GM23338 (cell line): ENCODE results near the gene ANKK1. TPM values are rescaled to one million over a fixed set of nuclear protein-coding genes. Genes with fewer than 3 reads are reported as not detected.

Experiments
- ATAC-seq: fragments of 200-7000 bp; cut with Tn5 transposase; 3 replicates; pipeline ENCODE4 v1.9.1; 2020
- DNase-seq: peaks from one replicate; pipeline ENCODE4 v3.0.0-alpha.2; 2015; ENCODE audit warnings: low spot score
- H2AFZ ChIP-seq: fragments of 200-600 bp; sonication (generic); 2 replicates; pipeline ENCODE4 v1.8.0; 2016; ENCODE audit warnings: antibody characterized with exemption, mild to moderate bottlenecking, moderate library complexity
- H3F3A ChIP-seq: fragments of 200-600 bp; sonication (generic); replicated peaks from 2 replicates; pipeline ENCODE4 v1.8.0; 2017; ENCODE audit warnings: antibody characterized with exemption, mixed run types, low read depth
- H3K27ac ChIP-seq: fragments of 200-600 bp; sonication (generic); 2 replicates; pipeline ENCODE4 v1.6.1; 2016; ENCODE audit warnings: low read depth
- H3K27me3 ChIP-seq: fragments of 200-600 bp; sonication (generic); 2 replicates; pipeline ENCODE4 v1.8.0; 2016; ENCODE audit warnings: mild to moderate bottlenecking, mixed run types, moderate library complexity; ENCODE audit not compliant: insufficient read depth
- H3K36me3 ChIP-seq: fragments of 200-600 bp; sonication (generic); 2 replicates; pipeline ENCODE4 v1.8.0; 2016; ENCODE audit warnings: mild to moderate bottlenecking; ENCODE audit not compliant: insufficient read depth
- H3K4me1 ChIP-seq: fragments of 200-600 bp; sonication (generic); 2 replicates; pipeline ENCODE4 v1.8.0; 2016; ENCODE audit warnings: mild to moderate bottlenecking, moderate library complexity; ENCODE audit not compliant: insufficient read depth
- H3K4me2 ChIP-seq: fragments of 200-600 bp; sonication (generic); 2 replicates; pipeline ENCODE4 v1.7.1; 2017; ENCODE audit warnings: mixed run types
- H3K4me3 ChIP-seq: fragments of 200-600 bp; sonication (generic); 2 replicates; pipeline ENCODE4 v1.6.1; 2016; ENCODE audit warnings: mixed run types
- H3K79me2 ChIP-seq: fragments of 200-600 bp; sonication (generic); replicated peaks from 2 replicates; pipeline ENCODE4 v1.8.0; 2017; ENCODE audit warnings: mild to moderate bottlenecking; ENCODE audit not compliant: insufficient read depth
- H3K9me2 ChIP-seq: fragments of 200-600 bp; sonication (generic); 2 replicates; pipeline ENCODE4 v1.8.0; 2017; ENCODE audit not compliant: insufficient read depth
- H4K20me1 ChIP-seq: fragments of 200-600 bp; sonication (generic); replicated peaks from 2 replicates; pipeline ENCODE4 v1.8.0; 2017; ENCODE audit warnings: mild to moderate bottlenecking; ENCODE audit not compliant: insufficient read depth
- H3K27ac Mint-ChIP-seq: 2 replicates; pipeline ENCODE4 v1.8.0; 2020; ENCODE audit warnings: inconsistent platforms, mild to moderate bottlenecking, moderate library complexity, mixed read lengths
- H3K27me3 Mint-ChIP-seq: 3 replicates; pipeline ENCODE4 v1.8.0; 2022; ENCODE audit warnings: low read depth, mild to moderate bottlenecking, moderate library complexity, mixed read lengths, inconsistent platforms; ENCODE audit not compliant: insufficient read depth, poor library complexity
- H3K36me3 Mint-ChIP-seq: 3 replicates; pipeline ENCODE4 v1.8.0; 2021; ENCODE audit warnings: low read depth, mild to moderate bottlenecking, inconsistent platforms, moderate library complexity, mixed read lengths
- H3K4me1 Mint-ChIP-seq: 3 replicates; pipeline ENCODE4 v1.8.0; 2020; ENCODE audit warnings: mild to moderate bottlenecking, inconsistent platforms, mixed read lengths
- H3K4me3 Mint-ChIP-seq: 3 replicates; pipeline ENCODE4 v1.8.0; 2021; ENCODE audit warnings: moderate library complexity, mild to moderate bottlenecking, inconsistent platforms, mixed read lengths
- H3K9me3 Mint-ChIP-seq: 3 replicates; pipeline ENCODE4 v1.8.0; 2020; ENCODE audit warnings: moderate library complexity, mild to moderate bottlenecking, inconsistent platforms, mixed read lengths
- CREB1 ChIP-seq: fragments of 250-450 bp; sonication (Bioruptor Pico); IDR thresholded peaks from 2 replicates; pipeline ENCODE4 v1.5.0; 2020; ENCODE audit warnings: low read depth, mild to moderate bottlenecking, moderate library complexity
- CTCF ChIP-seq, 2 experiments: fragments of 200-600 bp in 1 of 2; sonication (generic) in 1 of 2; conservative IDR thresholded peaks; 2 replicates each; pipeline versions ENCODE4 v1.5.1 to v1.6.1; 2016 to 2017; ENCODE audit warnings: antibody characterized with exemption in 2 of 2, low read depth in 2 of 2, mild to moderate bottlenecking in 2 of 2, moderate library complexity in 1 of 2
- EZH2 ChIP-seq: fragments of 200-600 bp; sonication (generic); IDR thresholded peaks from one replicate; pipeline ENCODE4 v1.8.0; 2017; ENCODE audit warnings: antibody characterized with exemption, mild to moderate bottlenecking, low read depth; ENCODE audit not compliant: unreplicated experiment
- POLR2AphosphoS5 ChIP-seq: IDR thresholded peaks from 2 replicates; pipeline ENCODE4 v1.6.1; 2016; ENCODE audit warnings: antibody characterized with exemption, low read depth
- REST ChIP-seq: IDR thresholded peaks from one replicate; pipeline ENCODE4 v1.6.1; 2018; ENCODE audit warnings: antibody characterized with exemption; ENCODE audit not compliant: unreplicated experiment
- STAT1 ChIP-seq: IDR thresholded peaks from one replicate; pipeline ENCODE4 v1.6.1; 2016; ENCODE audit warnings: antibody characterized with exemption; ENCODE audit not compliant: unreplicated experiment
- ZNF114 ChIP-seq: fragments of 250-450 bp; sonication (Bioruptor Pico); IDR thresholded peaks from 2 replicates; pipeline ENCODE4 v1.5.0; 2020; ENCODE audit warnings: mild to moderate bottlenecking, moderate library complexity
- ZNF331 ChIP-seq: fragments of 250-450 bp; sonication (Bioruptor Pico); IDR thresholded peaks from 2 replicates; pipeline ENCODE4 v1.5.0; 2020; ENCODE audit warnings: low read depth, mild to moderate bottlenecking, moderate library complexity
- ZNF462 ChIP-seq: fragments of 250-450 bp; sonication (Bioruptor Pico); IDR thresholded peaks from 2 replicates; pipeline ENCODE4 v1.5.0; 2020; ENCODE audit warnings: mild to moderate bottlenecking, moderate library complexity
- polyA plus RNA-seq: library from polyadenylated mRNA; unstranded; fragments of >200 nt; fragmentation: Nextera tagmentation; extraction: Ambion mirVana; gene quantifications from 2 replicates; pipeline ENCODE4 v1.2.1, GENCODE V29; 2016
- total RNA-seq: library from RNA; depleted of rRNA; stranded (reverse); fragments of >200 nt; shearing (Covaris generic); gene quantifications from 2 replicates; pipeline ENCODE4 v1.2.3, GENCODE V29; 2014

ANKK1 gene
- total and polyA plus RNA-seq, 2 experiments from 2014 or later, result 0.08 to 0.14 TPM

- Mint-ChIP-seq H3K4me3 (no peak overlapping the region), H3K27ac (no peak overlapping the region), H3K36me3 (peaks cover 11% of the 10 kb centered on the region; the same call in 2 of the 3 replicates), H3K4me1 (peaks cover 4% of the 10 kb centered on the region; the same call in 2 of the 3 replicates), H3K9me3 (peaks cover 6% of the 10 kb centered on the region; the same call in 2 of the 3 replicates), H3K27me3 (peaks cover 1% of the 10 kb centered on the region)
- H3F3A ChIP-seq, result no peaks in the 10 kb centered on the region
- H2AFZ ChIP-seq, result no peak overlapping the region
- no peak overlapping the region for H3K27ac ChIP-seq
- H3K4me3 ChIP-seq, result no peak overlapping the region
- H3K36me3 ChIP-seq, result no peaks in the 10 kb centered on the region
- no peaks in the 10 kb centered on the region; the same call in 1 of the 2 replicates for H3K9me2 ChIP-seq
- no peak for ATAC-seq
- no peak for TF ChIP-seq ZNF114
- no peak for TF ChIP-seq CREB1
- no peak for TF ChIP-seq ZNF331 (CRISPR knock-in tag)
- no peak for TF ChIP-seq STAT1
- no peak for TF ChIP-seq POLR2AphosphoS5
- DNase-seq, result no peak
- no peaks in the 10 kb centered on the region for H4K20me1 ChIP-seq
- no peaks in the 10 kb centered on the region for H3K4me1 ChIP-seq
- no peak overlapping the region for H3K4me2 ChIP-seq
- no peaks in the 10 kb centered on the region for H3K79me2 ChIP-seq
- no peaks in the 10 kb centered on the region for H3K27me3 ChIP-seq
Observed at GRCh38 chr11:113351480-113351879, 36.1 kb upstream of the ANKK1 start.

GRCh38 chr11:113356203-113356602, 31.4 kb upstream of the ANKK1 start:
- H3K9me2 ChIP-seq, result no peaks in the 10 kb centered on the region
- no peak overlapping the region for H3K4me3 ChIP-seq
- H2AFZ ChIP-seq, result no peak overlapping the region
- Mint-ChIP-seq H3K4me3 (no peak overlapping the region), H3K27me3 (no peaks in the 10 kb centered on the region), H3K27ac (no peak overlapping the region), H3K9me3 (peaks cover 9% of the 10 kb centered on the region; the same call in 2 of the 3 replicates), H3K36me3 (peaks cover 18% of the 10 kb centered on the region; the same call in 2 of the 3 replicates), H3K4me1 (peaks cover 3% of the 10 kb centered on the region; the same call in 2 of the 3 replicates)
- H4K20me1 ChIP-seq, result no peaks in the 10 kb centered on the region
- H3K4me2 ChIP-seq, result no peak overlapping the region
- no peaks in the 10 kb centered on the region for H3K27me3 ChIP-seq
- no peaks in the 10 kb centered on the region for H3K36me3 ChIP-seq
- H3K4me1 ChIP-seq, result no peaks in the 10 kb centered on the region
- H3K79me2 ChIP-seq, result no peaks in the 10 kb centered on the region
- DNase-seq, result no peak
- no peaks in the 10 kb centered on the region for H3F3A ChIP-seq
- H3K27ac ChIP-seq, result no peak overlapping the region
- no peak for ATAC-seq
- TF ChIP-seq REST, result no peak
- no peak for TF ChIP-seq CTCF (conservative IDR thresholded peaks at IDR 0.05; ENCODE audit: low read depth in 2 of 2)
- TF ChIP-seq ZNF114, result no peak
- TF ChIP-seq STAT1, result no peak
- no peak for TF ChIP-seq ZNF462
- TF ChIP-seq EZH2, result no peak
- no peak for TF ChIP-seq CREB1
- no peak for TF ChIP-seq POLR2AphosphoS5
